AG04450 (cell line): ENCODE results near the gene FAM217A. TPM values are rescaled to one million over a fixed set of nuclear protein-coding genes. Genes with fewer than 3 reads are reported as not detected.
"Not testable (repeated sequence)": the region's sequence is repeated elsewhere in the genome, so short reads cannot be mapped to it uniquely, and the experiment has no call there.

ENCODE experiments used
- CTCF ChIA-PET: fragments of 300-600, 350-600 bp; formaldehyde crosslinking; extraction: SDS; loops from one replicate; lab custom pipeline; 2022; ENCODE audit warnings: antibody characterized with exemption, inconsistent platforms; lab: Charles Lee
- POLR2A ChIA-PET: fragments of 350-600 bp; formaldehyde crosslinking; extraction: SDS; loops from one replicate; lab custom pipeline; 2021; ENCODE audit warnings: antibody characterized with exemption, inconsistent platforms; lab: Yijun Ruan, JAX
- DNase-seq: peaks from one replicate; pipeline ENCODE4 v3.0.0-alpha.2; 2011; ENCODE audit warnings: low read depth, low spot score
- H3K27ac ChIP-seq: one replicate; pipeline ENCODE4 v1.5.1; 2012; ENCODE audit warnings: low read depth, low read length, control low read depth
- H3K27me3 ChIP-seq: one replicate; pipeline ENCODE4 v1.6.0; 2012; ENCODE audit warnings: low read length; ENCODE audit not compliant: control insufficient read depth, insufficient read depth
- H3K4me3 ChIP-seq: 2 replicates; pipeline ENCODE4 v1.5.1; 2011; ENCODE audit warnings: mild to moderate bottlenecking, low read depth, low read length, control low read depth
- H3K9me3 ChIP-seq: 2 replicates; pipeline ENCODE4 v1.5.1; 2012; ENCODE audit warnings: low read length; ENCODE audit not compliant: control insufficient read depth, insufficient read depth
- polyA plus RNA-seq: library from polyadenylated mRNA; depleted of rRNA; stranded (reverse); fragments of >200 nt; gene quantifications from 2 replicates; pipeline ENCODE4 v1.2.3, GENCODE V29; 2011
- TF ChIP-seq, protein P1 (sequence below): IDR thresholded peaks from 2 replicates; pipeline ENCODE4 v1.5.1; 2011; ENCODE audit warnings: low read depth, low read length, control low read depth, inconsistent platforms

Gene FAM217A
- polyA plus RNA-seq, 1 experiment, result not detected

DNA sequence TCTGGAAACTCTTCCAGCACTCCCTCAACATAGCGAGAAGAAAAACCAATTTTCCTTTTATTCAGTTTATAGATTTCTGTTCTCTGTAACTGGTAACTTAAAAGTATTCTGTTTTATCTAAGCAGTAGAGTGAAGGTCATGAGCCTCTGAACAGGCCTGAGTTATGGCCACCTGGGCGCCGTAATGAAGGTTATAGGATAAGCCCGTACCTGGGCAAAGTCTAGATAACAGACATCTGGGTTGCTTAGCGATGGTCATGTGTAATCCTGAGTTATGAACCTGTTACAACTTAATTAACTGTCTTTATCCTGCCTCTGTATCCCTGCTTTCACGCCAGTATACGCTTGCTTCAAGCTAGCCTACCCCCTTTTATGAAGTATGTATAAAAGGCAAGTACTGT lies 13.0 kb upstream of the FAM217A start:
- ChIA-PET CTCF (no interaction called here), POLR2A (no interaction called here)
- Histone ChIP-seq H3K4me3 (no peak overlapping the region), H3K9me3 (peaks cover 3% of the 10 kb centered on the region; the same call in 1 of the 2 replicates), H3K27ac (no peak overlapping the region), H3K27me3 (peaks cover 10% of the 10 kb centered on the region)
- DNase-seq, result no peak
- TF ChIP-seq, protein P1, sequence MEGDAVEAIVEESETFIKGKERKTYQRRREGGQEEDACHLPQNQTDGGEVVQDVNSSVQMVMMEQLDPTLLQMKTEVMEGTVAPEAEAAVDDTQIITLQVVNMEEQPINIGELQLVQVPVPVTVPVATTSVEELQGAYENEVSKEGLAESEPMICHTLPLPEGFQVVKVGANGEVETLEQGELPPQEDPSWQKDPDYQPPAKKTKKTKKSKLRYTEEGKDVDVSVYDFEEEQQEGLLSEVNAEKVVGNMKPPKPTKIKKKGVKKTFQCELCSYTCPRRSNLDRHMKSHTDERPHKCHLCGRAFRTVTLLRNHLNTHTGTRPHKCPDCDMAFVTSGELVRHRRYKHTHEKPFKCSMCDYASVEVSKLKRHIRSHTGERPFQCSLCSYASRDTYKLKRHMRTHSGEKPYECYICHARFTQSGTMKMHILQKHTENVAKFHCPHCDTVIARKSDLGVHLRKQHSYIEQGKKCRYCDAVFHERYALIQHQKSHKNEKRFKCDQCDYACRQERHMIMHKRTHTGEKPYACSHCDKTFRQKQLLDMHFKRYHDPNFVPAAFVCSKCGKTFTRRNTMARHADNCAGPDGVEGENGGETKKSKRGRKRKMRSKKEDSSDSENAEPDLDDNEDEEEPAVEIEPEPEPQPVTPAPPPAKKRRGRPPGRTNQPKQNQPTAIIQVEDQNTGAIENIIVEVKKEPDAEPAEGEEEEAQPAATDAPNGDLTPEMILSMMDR, result no peak

DNA sequence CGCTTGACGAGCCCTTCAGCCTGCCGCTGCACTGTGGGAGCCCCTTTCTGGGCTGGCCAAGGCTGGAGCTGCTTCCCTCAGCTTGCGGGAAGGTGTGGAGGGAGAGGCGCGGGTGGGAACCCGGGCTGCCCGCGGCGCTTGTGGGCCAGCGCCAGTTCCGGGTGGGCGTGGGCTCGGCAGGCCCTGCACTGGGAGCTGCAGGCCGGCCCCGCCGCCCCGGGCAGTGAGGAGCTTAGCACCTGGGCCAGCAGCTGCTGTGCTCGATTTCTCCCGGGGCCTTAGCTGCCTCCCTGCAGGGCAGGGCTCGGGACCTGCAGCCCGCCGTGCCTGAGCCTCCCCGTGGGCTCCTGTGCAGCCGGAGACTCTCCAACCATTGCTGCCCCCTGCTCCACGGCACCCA lies 11.1 kb upstream of the FAM217A start:
- DNase-seq, H3K9me3 ChIP-seq, CTCF ChIA-PET, H3K4me3 ChIP-seq, H3K27ac ChIP-seq, H3K27me3 ChIP-seq, POLR2A ChIA-PET: not testable (repeated sequence)

DNA sequence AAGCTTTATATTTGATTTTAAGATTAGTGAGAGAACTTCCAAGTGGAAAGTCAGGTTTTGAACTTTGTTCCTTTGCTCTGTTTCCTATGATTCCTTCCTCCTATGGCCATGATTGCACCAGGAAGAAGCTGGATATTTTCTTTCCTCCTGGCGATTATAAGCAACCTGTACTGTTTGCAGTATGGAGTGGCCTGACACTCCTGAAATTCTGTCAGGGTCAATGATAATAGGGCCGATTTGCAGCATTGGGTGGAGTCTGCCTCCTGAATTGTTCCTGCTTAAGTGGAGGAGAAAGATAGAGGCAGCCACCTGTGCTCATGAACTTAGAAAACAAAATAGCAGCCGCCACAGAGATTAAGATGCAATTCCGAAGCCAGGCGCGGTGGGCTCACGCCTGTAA lies 9.8 kb upstream of the FAM217A start:
- DNase-seq, result no peak
- TF ChIP-seq, protein P1, result no peak
- CTCF ChIA-PET, result no interaction called here

DNA sequence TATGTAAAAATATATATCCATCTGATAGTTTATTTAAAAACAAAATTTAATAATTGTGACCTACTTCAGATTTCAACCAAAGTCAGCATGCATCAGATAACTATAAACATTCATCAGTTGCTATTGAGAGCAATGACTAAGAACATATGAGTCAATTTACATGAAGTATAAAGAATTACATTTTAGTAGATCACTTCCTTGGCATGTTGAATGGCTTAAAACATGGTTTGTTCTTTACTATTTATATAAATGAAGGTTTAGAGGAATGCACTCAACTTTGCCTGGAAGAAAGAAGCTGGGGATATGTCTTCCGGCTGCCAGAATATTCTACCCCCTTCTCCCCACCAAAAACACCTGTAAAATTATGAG lies 6.4 kb upstream of the FAM217A start:
- no peak for DNase-seq
- POLR2A ChIA-PET, result no interaction called here
- H3K27ac ChIP-seq, result no peak overlapping the region
- peaks cover 2% of the 10 kb centered on the region; the same call in 1 of the 2 replicates for H3K9me3 ChIP-seq
- TF ChIP-seq, protein P1, result no peak
- no peak overlapping the region for H3K4me3 ChIP-seq
- CTCF ChIA-PET, result interaction anchor here (0.6 kb wide), 1 partner anchor 122 kb away, joined by 5 read pairs; no protein-coding TSS in a partner anchor
- H3K27me3 ChIP-seq, result no peaks in the 10 kb centered on the region

More for the DNA sequence above, 9.8 kb upstream of the FAM217A start:
- H3K4me3 ChIP-seq, result no peak overlapping the region
- H3K9me3 ChIP-seq, result peaks cover 3% of the 10 kb centered on the region; the same call in 1 of the 2 replicates
- no peaks in the 10 kb centered on the region for H3K27me3 ChIP-seq
- no peak overlapping the region for H3K27ac ChIP-seq
- POLR2A ChIA-PET, result no interaction called here

DNA sequence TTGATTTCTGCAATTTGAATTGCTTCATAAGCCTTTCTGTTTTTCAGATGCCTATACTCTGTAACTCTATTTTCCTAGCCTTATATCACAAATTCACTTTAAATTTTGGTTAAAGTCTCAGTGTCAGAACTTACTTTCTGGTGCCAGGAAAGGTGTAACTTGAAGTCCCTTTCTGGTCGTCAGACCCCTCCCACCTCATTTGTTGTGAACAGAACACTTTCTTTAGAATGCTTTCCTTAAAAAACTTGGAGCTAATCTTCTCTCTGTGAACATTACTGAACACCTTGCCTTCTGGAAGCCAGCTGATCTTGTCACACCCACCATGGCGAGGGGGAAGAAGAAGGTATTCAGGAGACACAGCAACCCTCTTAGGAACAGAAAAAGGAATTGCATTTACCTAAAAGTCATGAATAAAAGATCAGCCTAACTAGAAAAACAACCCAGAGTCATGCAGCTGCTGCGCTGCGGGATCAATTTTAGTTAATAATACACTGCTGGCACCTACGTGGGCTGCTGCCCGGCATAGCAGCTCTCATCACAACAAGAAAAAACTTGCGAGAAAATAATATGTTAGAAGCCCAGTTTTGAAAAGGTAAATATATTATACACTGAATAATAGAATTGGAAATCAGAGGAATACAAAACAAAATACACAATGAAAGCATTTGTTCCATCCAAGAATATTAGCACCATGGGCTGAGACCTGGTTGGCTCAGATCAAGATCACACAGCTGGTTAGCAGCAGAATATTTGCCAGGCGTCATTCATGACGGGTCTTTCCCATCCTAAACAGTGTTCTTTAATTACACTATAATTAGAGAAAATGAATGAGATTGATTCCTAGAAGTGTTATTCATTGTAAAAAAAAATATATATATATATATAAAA lies 5.8 kb upstream of the FAM217A start:
- CTCF ChIA-PET, result no interaction called here
- TF ChIP-seq, protein P1, result no peak
- H3K27me3 ChIP-seq, result no peaks in the 10 kb centered on the region
- DNase-seq, result no peak
- H3K9me3 ChIP-seq, result no peaks in the 10 kb centered on the region
- POLR2A ChIA-PET, result no interaction called here
- no peak overlapping the region for H3K27ac ChIP-seq
- no peak overlapping the region for H3K4me3 ChIP-seq
